Activated CD4-positive, alpha-beta memory T cell treated with anti-CD3 and anti-CD28 coated beads for 36 hours (primary cell): ENCODE data around the gene TSEN54. TPM values are rescaled to one million over a fixed set of nuclear protein-coding genes. Genes with fewer than 3 reads are reported as not detected.
A peak's percentile ranks its signal among the peaks of the same experiment; 100 is the strongest.

Experiments
- CTCF ChIA-PET: fragments of 350-600 bp; sonication (Branson Sonifier 250); formaldehyde crosslinking; loops from one replicate; lab custom pipeline; 2021; ENCODE audit warnings: antibody characterized with exemption, inconsistent platforms; lab: Charles Lee
- POLR2A ChIA-PET: fragments of 350-600 bp; sonication (Branson Sonifier 250); formaldehyde crosslinking; loops from one replicate; lab custom pipeline; 2021; ENCODE audit warnings: antibody characterized with exemption; lab: Charles Lee
- DNase-seq: peaks from one replicate; pipeline ENCODE4 v3.0.0-alpha.2; 2020
- H3K27ac Mint-ChIP-seq: one replicate; pipeline ENCODE4 v1.8.0; 2021; ENCODE audit warnings: mixed read lengths
- H3K27me3 Mint-ChIP-seq: one replicate; pipeline ENCODE4 v1.8.0; 2021; ENCODE audit warnings: mixed read lengths
- H3K36me3 Mint-ChIP-seq: one replicate; pipeline ENCODE4 v1.8.0; 2021; ENCODE audit warnings: mixed read lengths
- H3K4me1 Mint-ChIP-seq: one replicate; pipeline ENCODE4 v1.8.0; 2021; ENCODE audit warnings: low read depth, mixed read lengths
- H3K4me3 Mint-ChIP-seq: one replicate; pipeline ENCODE4 v1.8.0; 2021; ENCODE audit warnings: mild to moderate bottlenecking, mixed read lengths
- H3K9me3 Mint-ChIP-seq: one replicate; pipeline ENCODE4 v1.8.0; 2021; ENCODE audit warnings: mixed read lengths
- intact Hi-C: fragments of 100-400 bp; cut with micrococcal nuclease; formaldehyde crosslinking; loops from one replicate; pipeline ENCODE4 v1.15.1; 2023
- total RNA-seq, 2 experiments: library from RNA; stranded (reverse); gene quantifications; one replicate each; pipeline ENCODE4 v1.2.3, GENCODE V29; 2021

TSEN54 gene
- total RNA-seq, 2 experiments from 2014 or later, result 34.9 to 39.7 TPM

GRCh38 chr17:75478508-75478907 lies 37.8 kb upstream of the TSEN54 start:
- intact Hi-C loops, result no loop called here
- Mint-ChIP-seq H3K4me1 (no peaks in the 10 kb centered on the region), H3K36me3 (no peaks in the 10 kb centered on the region), H3K27ac (no peak overlapping the region), H3K9me3 (no peaks in the 10 kb centered on the region), H3K4me3 (no peak overlapping the region), H3K27me3 (no peaks in the 10 kb centered on the region)
- POLR2A ChIA-PET, result no interaction called here
- CTCF ChIA-PET, result no interaction called here
- DNase-seq, result no peak

GRCh38 chr17:75480281-75480680 lies 36.0 kb upstream of the TSEN54 start:
- Mint-ChIP-seq H3K27ac (no peak overlapping the region), H3K36me3 (no peaks in the 10 kb centered on the region), H3K27me3 (no peaks in the 10 kb centered on the region), H3K4me3 (no peak overlapping the region), H3K4me1 (no peaks in the 10 kb centered on the region), H3K9me3 (no peaks in the 10 kb centered on the region)
- ChIA-PET CTCF (interaction anchor here (1.0 kb wide), 1 partner anchor 25 kb away, joined by 3 read pairs; no protein-coding TSS in a partner anchor), POLR2A (no interaction called here)
- intact Hi-C loops, result no loop called here
- DNase-seq, result no peak

- POLR2A ChIA-PET, result interaction anchor here (1.1 kb wide), 1 partner anchor 25 kb away, joined by 3 read pairs; the partner anchor contains the start of gene TMEM94
- no peak for DNase-seq
- no peaks in the 10 kb centered on the region for H3K9me3 Mint-ChIP-seq
- H3K27me3 Mint-ChIP-seq, result no peaks in the 10 kb centered on the region
- no peak overlapping the region for H3K27ac Mint-ChIP-seq
- H3K4me3 Mint-ChIP-seq, result no peak overlapping the region
- H3K36me3 Mint-ChIP-seq, result peaks cover 1% of the 10 kb centered on the region
- intact Hi-C loops, result no loop called here
- CTCF ChIA-PET, result interaction anchor here (0.8 to 1.0 kb wide), 2 partner anchors 24 to 171 kb away, joined by 3 read pairs; no protein-coding TSS in a partner anchor
- peaks cover 3% of the 10 kb centered on the region for H3K4me1 Mint-ChIP-seq
Observed at GRCh38 chr17:75481194-75482068, 34.9 kb upstream of the TSEN54 start.

GRCh38 chr17:75482098-75482942 lies 34.0 kb upstream of the TSEN54 start:
- Mint-ChIP-seq H3K4me3 (no peak overlapping the region), H3K4me1 (peaks cover 12% of the 10 kb centered on the region), H3K36me3 (peaks cover 1% of the 10 kb centered on the region), H3K27me3 (no peaks in the 10 kb centered on the region), H3K9me3 (no peaks in the 10 kb centered on the region), H3K27ac (no peak overlapping the region)
- no peak for DNase-seq
- intact Hi-C loops, result no loop called here
- ChIA-PET POLR2A (interaction anchor here (0.8 to 1.1 kb wide), 2 partner anchors 26 to 193 kb away, joined by 3 read pairs; partner anchors contain the start of genes SLC25A19 and TMEM94), CTCF (interaction anchor here (0.8 kb wide), 1 partner anchor 171 kb away, joined by 3 read pairs; no protein-coding TSS in a partner anchor)

GRCh38 chr17:75485688-75486087 lies 30.6 kb upstream of the TSEN54 start:
- CTCF ChIA-PET, result interaction anchor here (0.6 to 1.4 kb wide), 2 partner anchors 11 to 27 kb away, joined by 3 read pairs; no protein-coding TSS in a partner anchor
- intact Hi-C loops, result no loop called here
- no peaks in the 10 kb centered on the region for H3K27me3 Mint-ChIP-seq
- H3K27ac Mint-ChIP-seq, result no peak overlapping the region
- no peak overlapping the region for H3K4me3 Mint-ChIP-seq
- peaks cover 18% of the 10 kb centered on the region for H3K4me1 Mint-ChIP-seq
- H3K9me3 Mint-ChIP-seq, result no peaks in the 10 kb centered on the region
- DNase-seq, result no peak
- POLR2A ChIA-PET, result no interaction called here
- H3K36me3 Mint-ChIP-seq, result peaks cover 1% of the 10 kb centered on the region

- H3K36me3 Mint-ChIP-seq, result peaks cover 1% of the 10 kb centered on the region
- H3K4me3 Mint-ChIP-seq, result no peak overlapping the region
- POLR2A ChIA-PET, result no interaction called here
- peaks cover 18% of the 10 kb centered on the region for H3K4me1 Mint-ChIP-seq
- DNase-seq, result no peak
- intact Hi-C loops, result no loop called here
- CTCF ChIA-PET, result interaction anchor here (0.6 to 1.4 kb wide), 2 partner anchors 10 to 27 kb away, joined by 3 read pairs; no protein-coding TSS in a partner anchor
- H3K9me3 Mint-ChIP-seq, result no peaks in the 10 kb centered on the region
- H3K27me3 Mint-ChIP-seq, result no peaks in the 10 kb centered on the region
- H3K27ac Mint-ChIP-seq, result peak overlapping the region; percentile 21
Observed at GRCh38 chr17:75486151-75486550, 30.2 kb upstream of the TSEN54 start.

- Mint-ChIP-seq H3K4me1 (peaks cover 18% of the 10 kb centered on the region), H3K4me3 (no peak overlapping the region), H3K36me3 (peaks cover 1% of the 10 kb centered on the region), H3K27ac (peak overlapping the region; percentile 88), H3K27me3 (no peaks in the 10 kb centered on the region), H3K9me3 (no peaks in the 10 kb centered on the region)
- intact Hi-C loops, result no loop called here
- no peak for DNase-seq
- POLR2A ChIA-PET, result interaction anchor here (1.5 kb wide), 1 partner anchor 31 kb away, joined by 4 read pairs; the partner anchor contains the start of gene TMEM94
- CTCF ChIA-PET, result interaction anchor here (1.1 to 1.4 kb wide), 2 partner anchors 10 to 53 kb away, joined by 3 read pairs; no protein-coding TSS in a partner anchor
Observed at GRCh38 chr17:75486951-75487350, 29.4 kb upstream of the TSEN54 start.

- CTCF ChIA-PET, result interaction anchor here (0.9 to 1.1 kb wide), 3 partner anchors 29 to 53 kb away, joined by 3 read pairs; partner anchors contain the start of genes TMEM94 and TSEN54
- POLR2A ChIA-PET, result interaction anchor here (1.5 kb wide), 1 partner anchor 31 kb away, joined by 4 read pairs; the partner anchor contains the start of gene TMEM94
- Mint-ChIP-seq H3K36me3 (peaks cover 1% of the 10 kb centered on the region), H3K4me3 (peak overlapping the region; percentile 4), H3K4me1 (peaks cover 18% of the 10 kb centered on the region), H3K27me3 (no peaks in the 10 kb centered on the region), H3K27ac (peak overlapping the region; percentile 88), H3K9me3 (no peaks in the 10 kb centered on the region)
- intact Hi-C loops, result no loop called here
- peak; percentile 57 for DNase-seq
Observed at GRCh38 chr17:75487351-75488070, 28.8 kb upstream of the TSEN54 start.

GRCh38 chr17:75488693-75489510 lies 27.4 kb upstream of the TSEN54 start:
- ChIA-PET POLR2A (no interaction called here), CTCF (no interaction called here)
- Mint-ChIP-seq H3K9me3 (no peaks in the 10 kb centered on the region), H3K36me3 (peaks cover 5% of the 10 kb centered on the region), H3K4me3 (no peak overlapping the region), H3K27me3 (no peaks in the 10 kb centered on the region), H3K27ac (no peak overlapping the region), H3K4me1 (peaks cover 18% of the 10 kb centered on the region)
- intact Hi-C loops, result no loop called here
- DNase-seq, result no peak

- DNase-seq, result no peak
- Mint-ChIP-seq H3K27ac (no peak overlapping the region), H3K9me3 (no peaks in the 10 kb centered on the region), H3K36me3 (peaks cover 5% of the 10 kb centered on the region), H3K27me3 (no peaks in the 10 kb centered on the region), H3K4me1 (peaks cover 18% of the 10 kb centered on the region), H3K4me3 (no peak overlapping the region)
- ChIA-PET CTCF (no interaction called here), POLR2A (no interaction called here)
- intact Hi-C loops, result no loop called here
Observed at GRCh38 chr17:75489511-75489955, 26.8 kb upstream of the TSEN54 start.
